Bronchial epithelial cell (primary cell): ENCODE data around the gene RNF5. TPM values are rescaled to one million over a fixed set of nuclear protein-coding genes. Genes with fewer than 3 reads are reported as not detected.

ENCODE experiments used
- DNase-seq: peaks from one replicate; pipeline ENCODE4 v3.0.0-alpha.2; 2010; ENCODE audit warnings: low read depth
- FAIRE-seq: peaks from 2 replicates; lab custom pipeline; 2011; peaks lifted over from hg19 to GRCh38; lab: Jason Lieb, UNC
- H3K27me3 ChIP-seq: 2 replicates; pipeline ENCODE4 v1.5.1; 2011; ENCODE audit warnings: low read length; ENCODE audit not compliant: control insufficient read depth, insufficient read depth
- H3K36me3 ChIP-seq: 2 replicates; pipeline ENCODE4 v1.5.1; 2011; ENCODE audit warnings: low read length; ENCODE audit not compliant: control insufficient read depth, insufficient read depth
- H3K4me3 ChIP-seq: 2 replicates; pipeline ENCODE4 v1.5.1; 2011; ENCODE audit warnings: mild to moderate bottlenecking, low read depth, low read length, control low read depth
- CTCF ChIP-seq: IDR thresholded peaks from 2 replicates; pipeline ENCODE4 v1.5.1; 2011; ENCODE audit warnings: mild to moderate bottlenecking, moderate library complexity, low read length, control low read depth, inconsistent platforms; ENCODE audit not compliant: insufficient read depth, severe bottlenecking
- total RNA-seq: library from RNA; depleted of rRNA; stranded (reverse); fragments of >200 nt; gene quantifications from 2 replicates; pipeline ENCODE4 v1.2.1, GENCODE V29; 2014

RNF5 gene
- total RNA-seq, 1 donor from 2014 or later = 50.5 TPM

GRCh38 chr6:32170294-32170693, 7.9 kb upstream of the RNF5 start:
- Histone ChIP-seq H3K27me3 (no peaks in the 10 kb centered on the region), H3K4me3 (no peak overlapping the region), H3K36me3 (peaks cover 16% of the 10 kb centered on the region)
- no peak for DNase-seq
- TF ChIP-seq CTCF = no peak
- FAIRE-seq = no peak

DNA sequence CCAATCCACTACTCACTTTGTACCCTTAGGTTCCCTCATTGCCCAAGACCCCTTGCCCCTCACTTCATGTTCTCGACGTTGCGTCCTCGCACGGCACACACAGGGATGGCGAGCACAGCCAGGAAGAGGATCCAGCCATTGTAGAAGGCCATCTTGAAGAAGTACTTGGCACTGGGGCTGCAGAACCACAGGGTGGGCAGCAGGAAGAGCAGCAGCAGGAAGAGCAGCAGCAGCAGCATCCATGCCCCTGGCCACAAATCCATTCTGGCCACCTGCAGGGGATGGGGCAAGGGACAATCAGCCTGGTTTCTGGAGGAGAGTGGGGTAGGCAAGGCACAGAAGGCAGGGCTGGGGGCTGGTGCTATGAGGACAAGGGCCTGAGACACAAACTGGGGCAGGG, 7.0 kb upstream of the RNF5 start:
- no peak for TF ChIP-seq CTCF
- Histone ChIP-seq H3K27me3 (no peaks in the 10 kb centered on the region), H3K36me3 (peaks cover 15% of the 10 kb centered on the region), H3K4me3 (no peak overlapping the region)
- DNase-seq (no peak), FAIRE-seq (no peak)

DNA sequence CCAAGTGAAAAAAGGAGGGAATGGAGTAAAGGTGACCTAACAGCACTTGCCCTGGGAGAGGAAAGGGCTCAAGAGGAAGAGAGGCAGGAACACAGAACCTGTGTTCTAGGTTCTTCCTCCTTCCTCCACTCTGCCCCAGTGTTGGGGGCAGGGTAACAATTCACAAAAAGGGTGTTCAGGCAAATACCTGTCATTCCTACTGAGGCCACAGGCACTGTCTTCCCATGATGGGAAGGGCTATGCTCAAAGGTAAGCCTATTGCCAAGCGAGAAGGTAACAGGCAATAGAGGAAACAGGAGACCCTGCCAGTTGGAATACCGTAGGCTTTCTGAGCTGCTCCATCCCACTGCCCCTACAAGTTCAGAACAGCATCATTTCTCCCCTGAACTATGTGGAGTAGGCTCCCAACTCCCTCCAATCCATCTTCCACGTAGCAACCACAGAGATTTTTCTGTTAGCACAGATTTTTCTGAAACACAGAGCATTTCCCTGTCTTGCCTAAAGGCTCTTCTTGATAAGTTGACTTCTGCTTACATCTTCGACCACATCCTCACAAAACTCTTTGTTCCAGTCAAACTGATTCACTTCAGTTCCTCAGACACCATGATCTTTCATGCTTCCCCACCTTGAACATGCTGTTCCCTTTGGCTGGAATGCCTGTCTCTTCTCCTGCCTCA, 5.0 kb upstream of the RNF5 start:
- no peak overlapping the region for H3K4me3 ChIP-seq
- TF ChIP-seq CTCF = no peak
- FAIRE-seq = no peak
- no peak for DNase-seq
- H3K36me3 ChIP-seq = peaks cover 13% of the 10 kb centered on the region
- H3K27me3 ChIP-seq = no peaks in the 10 kb centered on the region

DNA sequence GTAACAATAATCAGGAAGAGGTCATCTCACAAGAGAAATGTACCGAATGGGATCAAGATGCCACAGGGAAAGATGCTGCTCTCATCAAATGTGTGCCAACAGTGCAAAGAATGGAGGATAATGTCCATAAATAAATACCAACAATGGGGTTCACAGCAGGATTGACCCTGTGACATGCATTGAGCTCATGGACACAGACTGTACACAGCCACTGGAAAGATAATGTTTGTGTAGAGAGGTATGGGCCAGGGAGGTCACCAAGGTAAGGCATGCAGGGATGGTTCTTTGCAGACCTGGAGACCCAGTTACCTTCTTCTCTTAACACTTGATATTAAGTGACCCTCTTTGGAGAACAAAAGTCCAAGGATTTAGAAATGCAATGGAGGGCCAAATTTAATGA, 3.8 kb upstream of the RNF5 start:
- FAIRE-seq (no peak), DNase-seq (no peak)
- Histone ChIP-seq H3K27me3 (no peaks in the 10 kb centered on the region), H3K36me3 (peaks cover 13% of the 10 kb centered on the region), H3K4me3 (no peak overlapping the region)
- no peak for TF ChIP-seq CTCF

DNA sequence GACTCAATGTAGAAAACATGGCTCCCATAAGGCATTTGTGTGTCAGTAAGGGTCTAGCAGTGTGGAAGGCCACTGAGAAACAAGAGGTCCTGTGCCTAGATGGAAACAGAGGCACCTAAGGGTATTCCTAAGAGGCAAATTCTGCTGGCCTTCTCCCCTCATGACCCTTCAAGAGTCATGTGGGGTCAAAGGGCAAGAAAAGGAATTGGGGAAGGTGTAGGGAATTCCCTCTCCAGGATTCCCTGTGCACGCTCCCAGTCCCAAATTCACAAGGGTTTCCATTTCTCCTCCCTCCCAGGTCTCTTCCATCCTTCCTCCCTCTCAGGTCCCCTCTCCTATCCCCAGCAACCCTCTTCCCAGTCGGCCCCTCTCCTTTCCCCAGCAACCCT, 2.9 kb upstream of the RNF5 start:
- H3K27me3 ChIP-seq = no peaks in the 10 kb centered on the region
- no peak for TF ChIP-seq CTCF
- FAIRE-seq (no peak), DNase-seq (no peak)
- H3K36me3 ChIP-seq = peaks cover 8% of the 10 kb centered on the region
- H3K4me3 ChIP-seq = peak overlapping the region; percentile 73
